Raji (cell line): ENCODE measurements around the gene C14orf180.

ENCODE experiments used
- POLR2A ChIP-seq: IDR thresholded peaks from 2 replicates; pipeline ENCODE4 v1.6.1; 2011; ENCODE audit warnings: low read depth, low read length, control low read depth; ENCODE audit not compliant: insufficient read depth

Gene C14orf180

DNA sequence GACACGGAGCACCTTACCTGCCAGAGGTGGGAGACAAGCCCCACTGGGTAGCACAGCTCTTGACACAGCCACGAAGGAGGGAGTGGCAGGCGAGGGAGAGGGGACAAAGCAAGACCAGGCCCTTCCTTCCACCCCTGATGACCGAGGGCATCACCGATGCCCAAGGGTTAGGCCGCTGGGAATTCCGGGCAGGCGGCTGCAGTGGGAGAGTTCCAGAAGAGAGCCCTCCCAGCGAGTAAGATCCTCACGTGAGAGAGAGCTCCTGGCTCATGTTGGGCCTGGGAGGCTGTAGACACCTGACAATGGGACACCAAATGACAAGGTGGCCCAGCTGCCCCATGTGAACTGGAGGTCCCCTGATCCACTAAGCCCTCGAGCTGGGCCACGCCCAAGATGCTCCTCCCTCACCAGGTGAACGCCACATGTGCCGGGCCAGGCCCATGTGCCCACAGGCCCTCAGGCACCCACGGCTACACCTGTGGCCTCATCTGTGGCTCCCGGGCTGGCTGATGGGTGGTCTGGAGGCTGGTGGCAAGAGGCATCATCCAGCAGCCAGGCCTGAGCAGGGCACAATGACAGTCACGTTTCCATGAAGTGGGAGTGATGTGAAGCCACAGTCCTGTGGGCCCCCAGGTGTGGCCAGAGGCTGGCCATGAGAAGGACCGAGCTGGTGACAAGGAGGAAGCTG, 32.1 kb upstream of the C14orf180 start:
- no peak for TF ChIP-seq POLR2A

DNA sequence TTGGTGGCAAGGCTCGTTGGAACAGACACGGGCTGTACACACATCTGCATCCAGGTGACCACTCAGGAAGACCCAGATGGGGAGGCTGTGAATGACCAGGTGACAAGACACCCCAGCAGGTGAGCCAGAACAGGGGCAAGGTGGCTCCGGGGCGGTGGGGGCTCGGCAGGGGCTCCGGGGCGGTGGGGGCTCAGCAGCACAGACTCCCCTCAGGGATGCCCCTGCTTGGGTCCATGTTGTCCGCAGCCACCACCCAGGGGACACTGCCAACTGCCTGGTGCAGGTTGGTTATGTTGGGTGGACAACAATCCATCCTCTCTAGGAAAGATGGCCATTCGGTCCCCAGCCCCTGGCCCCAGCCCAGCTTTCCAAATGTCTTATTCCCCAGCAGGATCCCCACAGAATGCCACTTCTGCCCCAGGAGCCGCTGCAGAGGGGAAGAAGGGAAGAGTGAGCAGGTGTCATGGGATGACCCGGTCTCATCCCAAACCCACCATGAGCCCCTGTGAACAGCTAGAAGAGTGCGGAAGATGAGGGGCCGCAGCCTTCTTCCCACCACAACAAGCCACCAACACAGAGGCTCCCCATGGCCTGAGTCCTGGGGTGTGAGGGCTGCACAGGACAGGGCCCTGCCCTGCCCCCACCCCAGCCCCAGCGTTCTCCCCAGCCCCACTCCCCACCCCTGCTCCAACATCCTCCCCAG, 31.4 kb upstream of the C14orf180 start:
- TF ChIP-seq POLR2A, result no peak

DNA sequence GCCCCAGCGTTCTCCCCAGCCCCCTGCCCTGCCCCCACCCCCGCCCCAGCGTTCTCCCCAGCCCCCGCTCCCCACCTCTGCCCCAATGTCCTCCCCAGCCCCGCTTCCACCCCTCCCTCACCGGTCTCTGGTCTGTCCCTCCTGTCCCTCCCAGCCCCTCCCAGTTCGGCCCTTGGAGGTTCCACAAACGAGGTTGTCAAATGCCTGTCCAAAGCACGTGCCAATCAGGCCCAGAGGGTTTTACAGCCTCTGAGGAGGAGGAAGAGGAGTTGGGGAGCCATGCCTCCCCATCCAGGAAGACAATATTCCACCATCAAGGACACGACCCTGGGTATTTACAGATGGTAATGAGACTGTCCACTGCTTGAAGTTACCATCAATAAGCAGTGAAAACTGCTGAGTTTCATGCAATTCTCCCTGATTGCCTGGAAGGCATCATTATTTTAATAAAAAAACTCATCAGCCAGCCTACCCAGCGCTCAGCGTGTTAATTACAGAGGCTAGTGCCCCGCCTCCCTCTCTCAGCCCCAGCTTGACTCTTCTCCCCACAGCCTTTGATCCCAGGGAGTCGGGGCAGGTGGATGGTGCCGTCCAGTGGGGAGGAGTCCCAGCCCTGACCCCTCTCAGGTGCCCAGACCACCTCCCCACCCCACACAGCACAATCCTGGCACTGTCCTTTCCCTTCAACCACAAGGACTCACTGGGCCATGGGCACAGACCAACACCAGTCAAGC, 30.6 kb upstream of the C14orf180 start:
- TF ChIP-seq POLR2A, result no peak

DNA sequence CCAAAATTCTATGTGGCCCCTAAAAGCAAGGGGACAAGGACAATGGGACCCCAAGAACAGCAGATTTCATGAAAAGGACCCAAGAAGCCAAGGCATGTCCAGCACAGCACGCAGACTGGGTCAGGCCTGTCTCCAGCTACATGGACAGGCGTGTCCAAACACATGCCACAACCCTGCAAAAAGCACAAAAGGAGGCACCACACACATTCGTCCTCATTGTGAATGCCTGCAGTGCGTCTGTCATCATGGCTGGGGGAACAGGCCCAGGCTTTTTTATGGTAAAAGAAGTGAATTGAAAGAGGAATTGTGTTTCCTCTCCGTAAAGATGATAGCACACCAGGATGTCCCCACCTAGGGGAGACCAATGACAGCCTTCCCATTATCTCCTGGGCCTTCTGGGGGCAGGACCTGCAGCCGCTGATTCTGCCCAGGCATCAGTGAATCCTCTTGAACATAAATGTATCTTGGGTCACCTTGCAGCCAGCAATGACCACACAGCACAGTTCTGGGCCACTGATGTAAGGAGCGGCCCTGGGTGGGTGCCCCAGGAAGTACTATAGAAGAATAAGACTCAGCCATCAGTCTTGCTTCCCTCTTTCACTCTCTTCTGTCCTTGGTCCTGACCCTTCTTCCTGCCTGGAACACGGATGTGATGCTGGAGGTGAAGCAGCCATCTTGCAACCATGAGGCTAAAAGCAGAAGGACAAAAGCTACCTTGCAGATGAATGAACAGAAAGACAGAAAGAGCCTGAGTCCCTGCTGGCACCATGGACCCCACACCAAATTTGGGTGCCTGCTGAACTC, 29.8 kb upstream of the C14orf180 start:
- TF ChIP-seq POLR2A, result no peak

DNA sequence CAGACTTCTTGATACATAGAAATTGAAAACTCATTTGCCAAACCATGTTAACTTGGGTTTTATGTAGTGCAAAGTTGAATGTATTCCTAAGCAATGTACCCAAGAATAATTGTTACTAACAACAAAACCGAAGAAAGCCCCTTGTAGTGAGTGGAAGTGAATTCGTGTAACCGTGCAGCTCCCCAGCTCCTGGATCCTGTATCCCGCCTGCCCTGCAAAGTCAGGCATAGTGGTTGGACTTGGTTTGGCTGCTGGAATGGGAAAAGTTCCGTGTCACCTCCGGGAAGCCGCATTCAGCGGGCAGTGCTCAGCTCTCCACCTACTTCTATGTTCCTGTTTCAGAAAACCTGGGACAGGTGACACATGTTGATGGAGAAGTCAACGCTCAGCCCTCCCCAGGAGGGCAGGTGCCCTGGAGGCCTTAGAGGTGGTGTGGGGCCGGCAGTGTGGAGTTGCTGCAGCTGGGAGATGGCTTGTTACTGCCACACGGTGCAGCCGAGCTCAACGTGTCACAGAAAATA, 29.2 kb upstream of the C14orf180 start:
- no peak for TF ChIP-seq POLR2A

DNA sequence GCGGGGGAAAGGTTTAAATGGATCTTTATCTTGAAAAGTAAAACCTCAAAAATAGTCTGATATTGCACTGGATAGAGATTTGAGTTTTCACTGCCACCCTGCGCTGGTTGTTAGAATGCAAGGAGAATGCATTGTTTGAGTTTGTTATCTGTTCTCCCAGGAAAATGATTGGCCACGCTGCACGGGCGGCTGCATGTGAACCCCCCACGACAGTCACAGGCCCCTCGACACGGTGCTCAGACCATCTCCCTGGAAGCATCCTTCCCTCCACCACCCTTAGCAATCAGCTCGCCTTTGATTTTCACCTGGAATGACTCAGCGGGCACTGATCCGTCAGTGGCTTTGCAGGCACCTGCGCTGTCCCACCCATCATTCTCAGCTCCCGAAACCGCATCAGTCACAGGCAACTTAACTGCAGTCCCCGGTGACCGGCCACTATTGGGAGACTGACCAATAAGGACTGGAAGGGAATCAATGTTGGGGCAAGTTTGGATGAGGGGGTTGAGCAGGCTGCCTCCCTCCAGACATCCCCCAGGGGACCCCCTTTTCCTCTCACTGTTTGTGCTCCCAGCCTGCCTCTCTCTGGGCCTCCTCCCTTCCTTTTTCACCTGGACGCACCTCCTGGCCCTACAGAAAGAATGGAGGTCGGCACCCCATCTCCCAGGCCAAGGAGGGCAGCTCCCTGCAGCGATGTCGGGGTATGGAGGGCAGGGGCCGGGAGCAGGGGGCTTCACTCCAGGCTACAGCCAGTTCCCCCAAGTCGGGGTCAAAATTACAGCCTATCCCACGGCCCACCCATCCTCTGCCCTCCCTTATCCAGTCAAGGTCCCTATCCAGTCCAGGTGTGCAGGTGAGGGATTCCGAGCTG, 28.5 kb upstream of the C14orf180 start:
- no peak for TF ChIP-seq POLR2A

DNA sequence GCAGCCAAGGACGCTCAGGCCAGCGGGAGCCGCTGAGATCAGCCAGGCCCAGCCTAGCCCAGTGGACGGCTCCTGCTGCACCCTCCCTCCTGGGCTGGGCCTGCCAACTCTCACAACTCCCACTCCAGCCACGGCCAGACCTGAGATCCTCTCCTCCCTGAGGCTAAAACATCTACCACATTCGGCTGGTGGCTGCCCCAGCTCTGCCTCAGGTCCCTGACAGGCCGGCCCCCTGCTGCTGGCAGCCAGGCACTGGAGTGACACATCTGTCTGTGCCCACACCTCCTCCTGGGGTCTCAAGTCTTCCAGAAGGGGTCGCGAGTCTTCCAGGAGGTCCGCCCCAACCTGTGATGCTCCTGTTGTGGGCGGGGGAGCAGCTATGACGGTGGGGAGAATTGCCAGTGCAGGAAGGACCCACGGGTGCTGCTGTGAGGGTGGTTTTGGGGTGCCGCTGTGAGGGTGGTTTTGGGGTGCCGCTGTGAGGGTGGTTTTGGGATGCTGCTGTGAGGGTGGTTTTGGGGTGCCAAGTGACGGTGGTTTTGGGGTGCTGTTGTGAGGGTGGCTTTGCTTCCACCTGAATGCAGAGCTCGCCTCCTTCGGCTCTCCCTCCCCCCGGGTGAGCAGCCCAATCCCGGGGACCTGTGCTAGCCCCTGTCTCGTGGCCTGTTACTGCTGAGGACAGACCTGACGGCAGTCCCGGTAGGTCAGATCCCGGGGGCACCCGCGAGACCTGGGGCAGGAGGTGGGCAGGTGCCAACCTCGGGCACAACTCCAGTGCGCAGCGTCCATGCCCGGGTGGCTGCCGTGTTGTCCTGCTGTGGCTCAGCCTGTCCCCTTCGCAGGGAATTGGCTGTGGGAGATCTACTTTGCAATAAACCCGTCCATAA, 27.5 kb upstream of the C14orf180 start:
- TF ChIP-seq POLR2A, result no peak

DNA sequence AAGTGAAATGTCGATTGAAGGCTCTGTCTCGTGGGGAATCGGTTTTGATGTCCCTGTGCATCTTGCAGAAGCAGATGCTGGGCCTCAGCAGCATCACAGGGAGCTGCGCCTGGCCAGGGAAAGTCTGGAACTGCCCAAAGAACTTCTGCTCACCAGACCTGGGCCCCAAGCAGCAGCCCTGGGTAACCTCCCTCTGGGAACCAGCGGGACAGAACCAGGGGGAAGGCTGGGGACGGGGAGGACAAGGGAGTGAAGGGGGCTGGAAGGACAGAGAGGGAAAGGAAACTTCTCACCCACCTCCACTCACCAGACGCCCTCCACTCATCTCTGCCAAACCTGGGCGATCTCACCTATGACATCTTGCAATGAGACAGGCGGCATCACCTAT, 26.8 kb upstream of the C14orf180 start:
- no peak for TF ChIP-seq POLR2A

DNA sequence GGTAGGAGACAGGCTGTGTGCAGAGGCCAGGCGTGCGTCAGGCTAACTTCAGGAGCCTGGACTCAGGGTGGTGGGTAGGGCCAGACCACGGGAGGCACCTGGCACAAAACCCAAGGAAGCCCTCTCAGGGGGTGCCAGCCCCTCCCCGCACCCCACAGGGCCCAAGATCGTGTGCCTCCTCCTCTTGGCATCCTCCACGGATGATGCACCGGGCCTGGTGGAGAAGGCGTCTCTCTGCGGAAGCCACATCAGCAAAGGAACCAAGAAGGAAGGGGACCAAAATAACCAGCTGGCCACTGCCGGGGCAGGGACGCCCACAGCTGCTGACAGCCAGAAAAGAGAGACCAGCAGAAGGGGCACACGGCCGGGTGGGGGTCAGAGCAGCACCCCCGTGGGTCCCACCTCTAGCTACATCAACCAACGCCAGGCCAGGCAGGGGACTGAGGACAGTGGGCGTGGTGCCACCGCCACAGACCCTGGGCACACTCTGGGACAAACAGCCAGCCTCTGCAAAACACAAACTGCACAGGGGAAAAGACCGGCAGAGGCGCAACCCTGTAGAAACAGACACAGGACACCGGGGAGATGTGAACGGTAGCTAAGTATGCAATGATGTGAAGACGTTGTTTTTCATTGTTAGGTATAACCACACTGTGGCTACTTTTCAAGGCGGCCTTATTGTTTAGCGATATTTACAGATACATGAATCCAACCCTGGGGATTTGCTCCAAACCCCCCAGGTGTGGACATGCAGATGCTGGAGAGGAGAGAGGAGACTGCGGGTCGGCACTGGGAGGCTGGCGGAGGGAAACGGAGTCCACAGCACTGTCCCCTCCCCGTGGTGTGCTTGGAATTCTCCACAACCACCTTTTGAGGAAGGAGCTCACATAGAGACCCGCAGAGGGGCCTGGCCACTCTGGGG, 26.1 kb upstream of the C14orf180 start:
- no peak for TF ChIP-seq POLR2A

DNA sequence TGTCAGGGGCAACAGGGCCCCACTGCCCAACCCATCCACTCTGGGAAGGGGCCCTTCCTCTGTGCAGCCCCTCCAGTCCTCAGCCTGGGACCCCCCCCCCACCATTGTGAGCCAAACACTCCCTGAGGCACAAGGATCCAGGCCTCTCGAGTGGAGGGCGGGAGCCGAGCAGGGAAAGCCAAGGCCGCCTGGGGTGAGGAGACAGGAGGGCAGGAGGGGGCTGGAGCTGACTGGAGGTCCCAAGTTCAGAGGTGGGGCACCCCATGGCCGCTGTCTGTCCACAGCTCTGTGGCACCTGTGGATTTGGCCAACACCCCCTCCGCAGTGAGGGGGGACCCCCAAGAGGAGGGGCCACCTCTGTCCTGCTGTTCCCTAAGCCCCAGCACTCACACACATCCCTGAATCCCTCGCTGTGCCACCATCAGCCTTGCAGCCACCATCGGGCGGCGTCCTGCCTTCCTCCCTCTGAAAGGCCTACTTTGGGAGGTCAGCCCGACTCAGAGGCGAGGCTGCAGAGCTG, 25.4 kb upstream of the C14orf180 start:
- no peak for TF ChIP-seq POLR2A

DNA sequence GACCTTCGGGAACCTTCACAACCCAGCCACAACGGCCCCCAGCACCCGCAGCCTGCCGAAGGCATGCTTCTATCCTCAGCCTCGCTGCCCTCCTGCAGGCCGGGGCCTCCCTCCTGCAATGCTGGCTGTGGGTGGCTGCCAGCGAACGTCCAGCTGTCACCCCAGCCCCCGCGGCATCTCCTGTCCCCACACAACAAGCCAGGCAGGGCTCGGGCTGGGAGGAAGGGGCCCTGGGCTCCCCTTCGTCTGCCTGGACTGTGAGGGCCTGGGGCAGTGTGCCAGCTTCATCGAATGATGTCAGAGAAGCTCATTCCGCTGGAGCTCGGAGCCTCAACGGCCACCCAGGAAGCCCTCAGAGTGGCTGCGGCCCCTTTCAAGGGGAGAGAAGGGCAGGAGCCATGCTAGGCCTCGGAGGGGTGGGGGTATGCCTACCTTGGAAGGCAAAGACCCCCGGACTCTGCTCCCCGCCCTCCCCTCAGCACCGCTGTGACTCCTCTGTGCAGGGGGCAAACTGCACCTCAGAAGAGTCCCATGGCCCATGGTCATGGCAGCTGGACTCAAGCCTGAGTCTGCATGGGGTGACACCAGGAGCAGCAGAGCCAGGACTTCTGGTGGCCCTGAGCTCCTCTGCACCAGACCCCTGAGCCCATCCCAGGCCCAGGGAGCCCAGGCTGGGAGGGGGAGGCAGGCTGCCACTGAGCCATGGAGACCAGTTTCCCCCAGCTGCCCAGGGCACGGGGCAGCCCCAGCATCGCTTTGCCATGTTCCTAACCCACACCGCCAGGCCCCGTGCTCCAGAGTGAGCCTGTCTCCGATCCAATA, 24.7 kb upstream of the C14orf180 start:
- no peak for TF ChIP-seq POLR2A
